HL-60 (cell line): ENCODE measurements around the gene PTPN11.

ENCODE experiments used
- DNase-seq, 2 experiments: peaks; one replicate each; pipeline ENCODE4 v3.0.0-alpha.2; 2010 to 2020; ENCODE audit warnings: low read depth in 1 of 2, low spot score in 1 of 2
- H3K27ac ChIP-seq: fragments of 250-450 bp; sonication (Bioruptor Pico); replicated peaks from 2 replicates; pipeline ENCODE4 v1.5.1; 2020; ENCODE audit warnings: mild to moderate bottlenecking, moderate library complexity
- H3K27me3 ChIP-seq: fragments of 250-450 bp; sonication (Bioruptor Pico); 2 replicates; pipeline ENCODE4 v1.5.1; 2021; ENCODE audit warnings: mild to moderate bottlenecking, moderate library complexity; ENCODE audit not compliant: insufficient read depth, poor library complexity, severe bottlenecking
- H3K4me3 ChIP-seq: replicated peaks from 2 replicates; pipeline ENCODE4 v1.5.1; 2011; ENCODE audit warnings: mild to moderate bottlenecking, control low read depth, low read length; ENCODE audit not compliant: insufficient read depth
- CTCF ChIP-seq: IDR thresholded peaks from one replicate; pipeline ENCODE4 v1.5.1; 2011; ENCODE audit warnings: low read length, control low read depth, inconsistent platforms; ENCODE audit not compliant: insufficient read depth
- GABPA ChIP-seq: IDR thresholded peaks from 2 replicates; pipeline ENCODE4 v1.6.1; 2012; ENCODE audit warnings: low read depth
- POLR2AphosphoS5 ChIP-seq: IDR thresholded peaks from 2 replicates; pipeline ENCODE4 v1.6.1; 2012; ENCODE audit warnings: low read depth
- REST ChIP-seq: IDR thresholded peaks from 2 replicates; pipeline ENCODE4 v1.6.1; 2012; ENCODE audit warnings: low read depth; ENCODE audit not compliant: insufficient replicate concordance
- SPI1 ChIP-seq: IDR thresholded peaks from 2 replicates; pipeline ENCODE4 v1.6.1; 2012; ENCODE audit warnings: low read depth, mild to moderate bottlenecking, borderline replicate concordance

Gene PTPN11

GRCh38 chr12:112489456-112489855 lies 70.7 kb downstream of the PTPN11 start:
- no peak overlapping the region for H3K4me3 ChIP-seq
- no peaks in the 10 kb centered on the region for H3K27me3 ChIP-seq
- no peak overlapping the region for H3K27ac ChIP-seq
- TF ChIP-seq SPI1 (no peak), POLR2AphosphoS5 (no peak), GABPA (no peak), CTCF (no peak), REST (no peak)
- DNase-seq, result no peak

DNA sequence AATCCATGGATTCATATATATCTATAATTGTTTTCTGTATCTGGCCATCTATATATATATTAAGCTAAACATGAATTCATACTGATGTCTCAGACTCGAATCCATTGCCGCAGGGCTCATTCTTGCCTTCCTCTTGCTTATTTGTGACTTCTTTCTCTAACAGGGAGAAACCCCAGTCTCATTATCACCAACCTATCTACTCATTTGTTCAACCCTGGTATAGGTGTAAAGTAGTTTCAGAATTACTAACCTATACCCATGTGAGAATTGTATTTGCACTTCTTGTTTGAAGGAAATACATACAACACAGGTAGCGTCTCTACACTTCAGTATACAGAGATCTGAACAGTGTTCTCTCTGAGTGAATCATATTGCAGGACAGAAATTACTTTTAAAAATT lies 77.7 kb downstream of the PTPN11 start:
- TF ChIP-seq GABPA (no peak), CTCF (no peak), POLR2AphosphoS5 (no peak), REST (no peak), SPI1 (no peak)
- Histone ChIP-seq H3K27me3 (no peaks in the 10 kb centered on the region), H3K27ac (no peak overlapping the region), H3K4me3 (no peak overlapping the region)
- no peak for DNase-seq

DNA sequence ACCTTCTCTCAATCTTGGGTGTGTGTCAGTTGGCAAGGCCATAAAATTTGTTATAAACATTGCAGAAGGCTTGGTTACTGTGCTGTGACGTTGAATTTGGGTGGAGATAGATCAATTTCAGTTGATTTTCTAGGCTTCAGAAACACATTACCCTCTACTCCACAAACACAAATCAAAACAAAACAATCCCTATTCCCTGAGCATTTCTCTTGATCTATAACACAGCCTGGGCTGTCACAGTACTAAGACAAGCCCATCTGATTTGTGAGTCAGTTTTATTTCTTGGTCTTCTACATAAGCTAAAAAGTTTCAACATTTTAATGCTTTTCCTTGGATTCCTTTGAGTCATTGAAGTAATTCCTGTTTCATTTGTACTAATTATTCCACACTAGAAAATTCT lies 79.8 kb downstream of the PTPN11 start:
- no peaks in the 10 kb centered on the region for H3K27me3 ChIP-seq
- DNase-seq, result no peak
- no peak overlapping the region for H3K27ac ChIP-seq
- TF ChIP-seq REST (no peak), SPI1 (no peak), CTCF (no peak), GABPA (no peak), POLR2AphosphoS5 (no peak)
- no peak overlapping the region for H3K4me3 ChIP-seq
